ENCODE measurements around the gene KRT38.
"Not testable (repeated sequence)": the region's sequence is repeated elsewhere in the genome, so short reads cannot be mapped to it uniquely, and the experiment has no call there.

Gene KRT38

GRCh38 chr17:41420134-41420533, 20.6 kb downstream of the KRT38 start:
- no peak for DNase-seq

GRCh38 chr17:41419716-41420115, 21.1 kb downstream of the KRT38 start:
- DNase-seq: no peak

- no peak for DNase-seq
Observed at GRCh38 chr17:41418116-41418860, 22.5 kb downstream of the KRT38 start.

- DNase-seq: no peak
Observed at GRCh38 chr17:41417576-41418015, 23.2 kb downstream of the KRT38 start.

- DNase-seq: no peak
Observed at GRCh38 chr17:41417127-41417526, 23.7 kb downstream of the KRT38 start.

- DNase-seq: no peak
Observed at GRCh38 chr17:41416479-41416878, 24.3 kb downstream of the KRT38 start.

- no peak for DNase-seq
Observed at GRCh38 chr17:41415833-41416335, 24.9 kb downstream of the KRT38 start.

- no peak for DNase-seq
Observed at GRCh38 chr17:41415411-41415810, 25.4 kb downstream of the KRT38 start.

GRCh38 chr17:41413982-41414381, 26.8 kb downstream of the KRT38 start:
- no peak for DNase-seq

GRCh38 chr17:41413353-41413957, 27.3 kb downstream of the KRT38 start:
- DNase-seq: no peak

GRCh38 chr17:41411072-41411840, 29.5 kb downstream of the KRT38 start:
- no peak for DNase-seq

GRCh38 chr17:41407226-41407625, 33.6 kb downstream of the KRT38 start:
- DNase-seq: no peak

GRCh38 chr17:41406205-41406604, 34.6 kb downstream of the KRT38 start:
- DNase-seq: no peak

GRCh38 chr17:41404024-41404671, 36.6 kb downstream of the KRT38 start:
- peak; percentile 10 to 57 for DNase-seq

GRCh38 chr17:41403404-41404023, 37.3 kb downstream of the KRT38 start:
- no peak for DNase-seq

- no peak for DNase-seq
Observed at GRCh38 chr17:41402161-41402560, 38.6 kb downstream of the KRT38 start.

- peak; percentile 15 to 48 for DNase-seq
Observed at GRCh38 chr17:41396996-41397660, 43.7 kb downstream of the KRT38 start, which contains the start of gene KRT31. Gene KRT31 (minus strand): TSS chr17:41397608. CDS start chr17:41397539, 69 bp downstream.

- DNase-seq: no peak
Observed at GRCh38 chr17:41396340-41396739, 44.4 kb downstream of the KRT38 start.

GRCh38 chr17:41395611-41396010, 45.2 kb downstream of the KRT38 start:
- DNase-seq: no peak

- DNase-seq: not testable (repeated sequence)
Observed at GRCh38 chr17:41395044-41395443, 45.7 kb downstream of the KRT38 start.

GRCh38 chr17:41394254-41394996, 46.4 kb downstream of the KRT38 start:
- no peak for DNase-seq
